Measurements from ENCODE around the gene GJB2.

GJB2 gene

GRCh38 chr13:20193162-20193906, 596 bp upstream of the GJB2 start:
- no peak for DNase-seq

GRCh38 chr13:20192158-20192835, 441 bp downstream of the GJB2 start:
- peak in 1 of 56 donors; percentile 19 for DNase-seq

- no peak for DNase-seq
These were observed 1.2 kb downstream of the GJB2 start for GRCh38 chr13:20191311-20192157.

- DNase-seq: no peak
These were observed 2.0 kb downstream of the GJB2 start for GRCh38 chr13:20190481-20191310.

- DNase-seq: no peak
These were observed 2.7 kb downstream of the GJB2 start for GRCh38 chr13:20190076-20190475.

- no peak for DNase-seq
These were observed 3.8 kb downstream of the GJB2 start for GRCh38 chr13:20188667-20189553.

GRCh38 chr13:20186771-20187170, 6.0 kb downstream of the GJB2 start:
- DNase-seq: no peak

- no peak for DNase-seq
These were observed 7.2 kb downstream of the GJB2 start for GRCh38 chr13:20185366-20186056.

GRCh38 chr13:20182231-20182846, 10.4 kb downstream of the GJB2 start:
- peak in 27 of 56 donors; percentile 1 to 62 (median 22) for DNase-seq

- DNase-seq: no peak
These were observed 11.6 kb downstream of the GJB2 start for GRCh38 chr13:20181188-20181587.

- no peak for DNase-seq
These were observed 14.6 kb downstream of the GJB2 start for GRCh38 chr13:20178156-20178555.

- no peak for DNase-seq
These were observed 15.5 kb downstream of the GJB2 start for GRCh38 chr13:20177049-20177831.

GRCh38 chr13:20175907-20176652, 16.7 kb downstream of the GJB2 start:
- DNase-seq: no peak

- no peak for DNase-seq
These were observed 17.3 kb downstream of the GJB2 start for GRCh38 chr13:20175406-20175794.

GRCh38 chr13:20174656-20175405, 17.9 kb downstream of the GJB2 start:
- DNase-seq: peak in 1 of 56 donors; percentile 12

GRCh38 chr13:20173116-20173746, 19.5 kb downstream of the GJB2 start:
- no peak for DNase-seq

Measured in amygdala (tissue), 56 donors.